Measurements from ENCODE around the gene XIRP1. TPM values are rescaled to one million over a fixed set of nuclear protein-coding genes. Genes with fewer than 3 reads are reported as not detected.
A peak's percentile ranks its signal among the peaks of the same experiment; 100 is the strongest.

Gene XIRP1
- total and polyA plus RNA-seq, 2 of the 13 experiments (the other 11 are each of a cell fraction or from before 2014, with no cell fraction given), result not detected

DNA sequence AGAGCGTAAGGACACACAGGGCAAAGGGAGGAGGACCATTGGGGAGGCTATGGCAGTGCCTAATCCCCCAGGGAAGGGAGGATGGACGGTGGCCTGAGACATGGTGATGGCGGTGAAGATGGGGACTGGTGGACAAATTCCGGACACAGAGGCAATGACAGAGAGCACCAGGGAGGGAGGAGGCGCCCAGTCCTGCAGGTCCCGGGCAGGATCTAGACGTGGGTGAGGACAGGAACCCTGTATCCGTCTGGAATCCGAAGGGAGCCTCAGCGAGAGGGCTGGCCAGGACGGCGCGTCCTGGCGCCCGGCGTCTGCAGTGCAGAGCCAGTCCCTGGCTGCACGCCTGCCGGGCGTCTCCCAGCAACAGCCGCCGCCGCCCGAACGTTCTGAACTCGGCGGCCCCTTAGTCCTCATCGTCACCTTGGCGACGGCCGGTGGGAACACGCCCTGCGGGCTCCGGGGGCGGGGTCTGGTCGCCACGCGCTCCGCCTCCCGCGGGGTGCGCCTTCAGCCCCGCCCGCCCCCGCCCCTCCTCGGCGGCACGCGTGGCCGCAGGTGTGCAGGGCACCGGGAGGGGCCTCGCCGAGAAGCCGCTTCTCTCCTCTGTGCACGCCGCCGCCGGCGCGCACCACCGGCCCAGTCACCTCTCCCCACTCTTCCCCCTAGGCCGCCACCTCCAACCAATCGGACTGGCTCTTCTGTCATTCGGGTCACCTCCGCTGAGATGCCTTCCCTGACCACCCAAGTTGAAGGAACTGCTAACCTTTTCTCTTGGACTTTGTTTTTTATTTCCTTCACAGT lies 11.6 kb downstream of the XIRP1 start (continued):
- TF ChIP-seq ZBTB38 (CRISPR knock-in tag; IDR thresholded peaks at IDR 0.05), result peak; percentile 47; the same call in 1 of the 2 replicates
- 0 out of 2 replicates have a peak, but pooled peaks have one; percentile 43 for TF ChIP-seq ZFP82 (CRISPR knock-in tag; IDR thresholded peaks at IDR 0.05; ENCODE audit: borderline replicate concordance)
- TF ChIP-seq SOX6 (IDR thresholded peaks at IDR 0.05), result no peak
- TF ChIP-seq SOX6 (CRISPR knock-in tag; IDR thresholded peaks at IDR 0.05), result 0 out of 2 replicates have a peak, but pooled peaks have one; percentile 44
- TF ChIP-seq YY1 (IDR thresholded peaks at IDR 0.05; ENCODE audit: insufficient read depth, insufficient replicate concordance, low read depth, low read length), result no peak
- TF ChIP-seq, protein P1, sequence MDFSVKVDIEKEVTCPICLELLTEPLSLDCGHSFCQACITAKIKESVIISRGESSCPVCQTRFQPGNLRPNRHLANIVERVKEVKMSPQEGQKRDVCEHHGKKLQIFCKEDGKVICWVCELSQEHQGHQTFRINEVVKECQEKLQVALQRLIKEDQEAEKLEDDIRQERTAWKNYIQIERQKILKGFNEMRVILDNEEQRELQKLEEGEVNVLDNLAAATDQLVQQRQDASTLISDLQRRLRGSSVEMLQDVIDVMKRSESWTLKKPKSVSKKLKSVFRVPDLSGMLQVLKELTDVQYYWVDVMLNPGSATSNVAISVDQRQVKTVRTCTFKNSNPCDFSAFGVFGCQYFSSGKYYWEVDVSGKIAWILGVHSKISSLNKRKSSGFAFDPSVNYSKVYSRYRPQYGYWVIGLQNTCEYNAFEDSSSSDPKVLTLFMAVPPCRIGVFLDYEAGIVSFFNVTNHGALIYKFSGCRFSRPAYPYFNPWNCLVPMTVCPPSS (IDR thresholded peaks at IDR 0.05), result no peak
- peak; percentile 54 for TF ChIP-seq SKI (IDR thresholded peaks at IDR 0.05; ENCODE audit: partially characterized antibody)
- TF ChIP-seq ZFP36 (IDR thresholded peaks at IDR 0.05; ENCODE audit: borderline replicate concordance, low read depth, low read length, partially characterized antibody), result peak; percentile 10
- TF ChIP-seq, protein P2, sequence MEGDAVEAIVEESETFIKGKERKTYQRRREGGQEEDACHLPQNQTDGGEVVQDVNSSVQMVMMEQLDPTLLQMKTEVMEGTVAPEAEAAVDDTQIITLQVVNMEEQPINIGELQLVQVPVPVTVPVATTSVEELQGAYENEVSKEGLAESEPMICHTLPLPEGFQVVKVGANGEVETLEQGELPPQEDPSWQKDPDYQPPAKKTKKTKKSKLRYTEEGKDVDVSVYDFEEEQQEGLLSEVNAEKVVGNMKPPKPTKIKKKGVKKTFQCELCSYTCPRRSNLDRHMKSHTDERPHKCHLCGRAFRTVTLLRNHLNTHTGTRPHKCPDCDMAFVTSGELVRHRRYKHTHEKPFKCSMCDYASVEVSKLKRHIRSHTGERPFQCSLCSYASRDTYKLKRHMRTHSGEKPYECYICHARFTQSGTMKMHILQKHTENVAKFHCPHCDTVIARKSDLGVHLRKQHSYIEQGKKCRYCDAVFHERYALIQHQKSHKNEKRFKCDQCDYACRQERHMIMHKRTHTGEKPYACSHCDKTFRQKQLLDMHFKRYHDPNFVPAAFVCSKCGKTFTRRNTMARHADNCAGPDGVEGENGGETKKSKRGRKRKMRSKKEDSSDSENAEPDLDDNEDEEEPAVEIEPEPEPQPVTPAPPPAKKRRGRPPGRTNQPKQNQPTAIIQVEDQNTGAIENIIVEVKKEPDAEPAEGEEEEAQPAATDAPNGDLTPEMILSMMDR (CRISPR knock-in tag; IDR thresholded peaks at IDR 0.05), result peak; percentile 26; the same call in 1 of the 2 replicates
- 0 out of 2 replicates have a peak, but pooled peaks have one; percentile 52 for TF ChIP-seq SALL2 (CRISPR knock-in tag; IDR thresholded peaks at IDR 0.05)
- peak; percentile 65; the same call in 1 of the 2 replicates for TF ChIP-seq RAD21 (CRISPR knock-in tag; IDR thresholded peaks at IDR 0.05)
- peak; percentile 91 for TF ChIP-seq RFX1 (IDR thresholded peaks at IDR 0.05)
- TF ChIP-seq, protein P3, sequence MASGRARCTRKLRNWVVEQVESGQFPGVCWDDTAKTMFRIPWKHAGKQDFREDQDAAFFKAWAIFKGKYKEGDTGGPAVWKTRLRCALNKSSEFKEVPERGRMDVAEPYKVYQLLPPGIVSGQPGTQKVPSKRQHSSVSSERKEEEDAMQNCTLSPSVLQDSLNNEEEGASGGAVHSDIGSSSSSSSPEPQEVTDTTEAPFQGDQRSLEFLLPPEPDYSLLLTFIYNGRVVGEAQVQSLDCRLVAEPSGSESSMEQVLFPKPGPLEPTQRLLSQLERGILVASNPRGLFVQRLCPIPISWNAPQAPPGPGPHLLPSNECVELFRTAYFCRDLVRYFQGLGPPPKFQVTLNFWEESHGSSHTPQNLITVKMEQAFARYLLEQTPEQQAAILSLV (CRISPR knock-in tag; IDR thresholded peaks at IDR 0.05; ENCODE audit: borderline replicate concordance), result peak; percentile 39; the same call in 1 of the 2 replicates
- TF ChIP-seq AHR (CRISPR knock-in tag; IDR thresholded peaks at IDR 0.05), result no peak
- TF ChIP-seq, protein P4, sequence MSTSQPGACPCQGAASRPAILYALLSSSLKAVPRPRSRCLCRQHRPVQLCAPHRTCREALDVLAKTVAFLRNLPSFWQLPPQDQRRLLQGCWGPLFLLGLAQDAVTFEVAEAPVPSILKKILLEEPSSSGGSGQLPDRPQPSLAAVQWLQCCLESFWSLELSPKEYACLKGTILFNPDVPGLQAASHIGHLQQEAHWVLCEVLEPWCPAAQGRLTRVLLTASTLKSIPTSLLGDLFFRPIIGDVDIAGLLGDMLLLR (CRISPR knock-in tag; IDR thresholded peaks at IDR 0.05), result 0 out of 2 replicates have a peak, but pooled peaks have one; percentile 37
- TF ChIP-seq ZNF777 (CRISPR knock-in tag; IDR thresholded peaks at IDR 0.05), result peak; percentile 87
- TF ChIP-seq HDAC1 (CRISPR knock-in tag; IDR thresholded peaks at IDR 0.05), result peak; percentile 66; the same call in 1 of the 2 replicates
- peak; percentile 94 for TF ChIP-seq RBM22 (optimal IDR thresholded peaks at IDR 0.05; ENCODE audit: low read length)
- TF ChIP-seq, protein P5, sequence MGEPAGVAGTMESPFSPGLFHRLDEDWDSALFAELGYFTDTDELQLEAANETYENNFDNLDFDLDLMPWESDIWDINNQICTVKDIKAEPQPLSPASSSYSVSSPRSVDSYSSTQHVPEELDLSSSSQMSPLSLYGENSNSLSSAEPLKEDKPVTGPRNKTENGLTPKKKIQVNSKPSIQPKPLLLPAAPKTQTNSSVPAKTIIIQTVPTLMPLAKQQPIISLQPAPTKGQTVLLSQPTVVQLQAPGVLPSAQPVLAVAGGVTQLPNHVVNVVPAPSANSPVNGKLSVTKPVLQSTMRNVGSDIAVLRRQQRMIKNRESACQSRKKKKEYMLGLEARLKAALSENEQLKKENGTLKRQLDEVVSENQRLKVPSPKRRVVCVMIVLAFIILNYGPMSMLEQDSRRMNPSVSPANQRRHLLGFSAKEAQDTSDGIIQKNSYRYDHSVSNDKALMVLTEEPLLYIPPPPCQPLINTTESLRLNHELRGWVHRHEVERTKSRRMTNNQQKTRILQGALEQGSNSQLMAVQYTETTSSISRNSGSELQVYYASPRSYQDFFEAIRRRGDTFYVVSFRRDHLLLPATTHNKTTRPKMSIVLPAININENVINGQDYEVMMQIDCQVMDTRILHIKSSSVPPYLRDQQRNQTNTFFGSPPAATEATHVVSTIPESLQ (CRISPR knock-in tag; conservative IDR thresholded peaks at IDR 0.05), result no peak
- TF ChIP-seq KLF12 (CRISPR knock-in tag; IDR thresholded peaks at IDR 0.05; ENCODE audit: borderline replicate concordance), result peak; percentile 60; the same call in 1 of the 2 replicates
- TF ChIP-seq GABPA (IDR thresholded peaks at IDR 0.05; ENCODE audit: low read depth, low read length), result no peak
- TF ChIP-seq GABPA (CRISPR knock-in tag; IDR thresholded peaks at IDR 0.05; ENCODE audit: low read depth), result no peak
- TF ChIP-seq RFX5 (IDR thresholded peaks at IDR 0.05; ENCODE audit: low read depth, low read length), result peak; percentile 79
